IMR-90 (cell line): ENCODE results near the gene UGT2B11. TPM values are rescaled to one million over a fixed set of nuclear protein-coding genes. Genes with fewer than 3 reads are reported as not detected.

Experiments
- ATAC-seq: fragments of 200-7000 bp; cut with Tn5 transposase; 2 replicates; pipeline ENCODE4 v1.9.1; 2020; ENCODE audit warnings: low read depth, mild to moderate bottlenecking, moderate library complexity
- BruUV-seq: library from RNA; stranded (reverse); fragments of 400-500 nt; replicated peaks from 2 replicates; lab custom pipeline; 2021; lab: Mats Ljungman, UMichigan
- CTCF ChIA-PET: fragments of 300-600 bp; formaldehyde crosslinking; extraction: SDS; loops from one replicate; lab custom pipeline; 2021; ENCODE audit warnings: antibody characterized with exemption; lab: Yijun Ruan, JAX
- POLR2A ChIA-PET: fragments of 300-600 bp; sonication (Branson Sonifier 250); formaldehyde crosslinking; loops from one replicate; lab custom pipeline; 2022; ENCODE audit warnings: antibody characterized with exemption; ENCODE audit not compliant: unreplicated experiment; lab: Charles Lee
- DNase-seq: peaks from one replicate; pipeline ENCODE4 v3.0.0; 2013
- H2AFZ ChIP-seq: replicated peaks from 2 replicates; pipeline ENCODE3; 2013; ENCODE audit warnings: low read length, mild to moderate bottlenecking; ENCODE audit not compliant: poor library complexity
- H2AK5ac ChIP-seq: 2 replicates; pipeline ENCODE4 v1.6.1; 2013; ENCODE audit warnings: low read depth, low read length, inconsistent platforms
- H2AK9ac ChIP-seq: replicated peaks from 2 replicates; pipeline ENCODE3; 2013; ENCODE audit warnings: mild to moderate bottlenecking, low read depth, low read length, moderate library complexity; ENCODE audit not compliant: poor library complexity
- H2BK120ac ChIP-seq: 2 replicates; pipeline ENCODE4 v1.6.1; 2013; ENCODE audit warnings: low read depth, low read length, inconsistent platforms
- H2BK15ac ChIP-seq: 3 replicates; pipeline ENCODE4 v1.6.1; 2013; ENCODE audit warnings: low read depth, low read length, inconsistent platforms
- H2BK20ac ChIP-seq: 2 replicates; pipeline ENCODE4 v1.6.1; 2013; ENCODE audit warnings: low read depth, mild to moderate bottlenecking, inconsistent platforms, low read length, moderate library complexity
- H2BK5ac ChIP-seq: 2 replicates; pipeline ENCODE4 v1.6.1; 2013; ENCODE audit warnings: mild to moderate bottlenecking, low read depth, low read length, inconsistent platforms; ENCODE audit not compliant: poor library complexity, severe bottlenecking
- H3K14ac ChIP-seq: replicated peaks from 2 replicates; pipeline ENCODE4 v1.6.1; 2013; ENCODE audit warnings: low read depth, low read length, inconsistent platforms
- H3K18ac ChIP-seq: 2 replicates; pipeline ENCODE4 v1.6.1; 2013; ENCODE audit warnings: low read depth, low read length, control low read depth
- H3K23ac ChIP-seq: 2 replicates; pipeline ENCODE4 v1.6.1; 2013; ENCODE audit warnings: low read depth, low read length, inconsistent platforms
- H3K27ac ChIP-seq: 2 replicates; pipeline ENCODE4 v1.5.1; 2013; ENCODE audit warnings: mild to moderate bottlenecking, control low read depth, low read length; ENCODE audit not compliant: insufficient read depth
- H3K27me3 ChIP-seq: 2 replicates; pipeline ENCODE4 v1.6.1; 2013; ENCODE audit warnings: low read length; ENCODE audit not compliant: control insufficient read depth, insufficient read depth
- H3K36me3 ChIP-seq: 2 replicates; pipeline ENCODE4 v1.6.1; 2013; ENCODE audit warnings: low read length, mixed read lengths; ENCODE audit not compliant: control insufficient read depth, insufficient read depth
- H3K4ac ChIP-seq: 2 replicates; pipeline ENCODE4 v1.6.1; 2013; ENCODE audit warnings: low read depth, low read length, inconsistent platforms
- H3K4me1 ChIP-seq: 2 replicates; pipeline ENCODE4 v1.6.1; 2013; ENCODE audit warnings: low read length, mixed read lengths; ENCODE audit not compliant: control insufficient read depth, insufficient read depth
- H3K4me2 ChIP-seq: 2 replicates; pipeline ENCODE4 v1.6.1; 2013; ENCODE audit warnings: low read depth, mild to moderate bottlenecking, control low read depth, low read length, moderate library complexity
- H3K4me3 ChIP-seq: 2 replicates; pipeline ENCODE4 v1.5.1; 2013; ENCODE audit warnings: low read depth, mild to moderate bottlenecking, control low read depth, low read length, moderate library complexity; ENCODE audit not compliant: insufficient read depth
- H3K56ac ChIP-seq: 2 replicates; pipeline ENCODE4 v1.6.1; 2013; ENCODE audit warnings: low read length, inconsistent platforms; ENCODE audit not compliant: insufficient read depth; ENCODE audit errors: extremely low read depth
- H3K79me1 ChIP-seq, 2 experiments: 2 replicates each; pipeline ENCODE4 v1.6.1; 2013; ENCODE audit warnings: low read length in 2 of 2, inconsistent platforms in 1 of 2, low read depth in 1 of 2
- H3K9ac ChIP-seq: 2 replicates; pipeline ENCODE4 v1.6.1; 2013; ENCODE audit warnings: low read depth, low read length, control low read depth
- H3K9me1 ChIP-seq: 2 replicates; pipeline ENCODE4 v1.6.1; 2013; ENCODE audit warnings: low read length, inconsistent platforms; ENCODE audit not compliant: insufficient read depth
- H3K9me3 ChIP-seq: 2 replicates; pipeline ENCODE4 v1.6.1; 2013; ENCODE audit warnings: low read length; ENCODE audit not compliant: control insufficient read depth, insufficient read depth
- H4K20me1 ChIP-seq: 2 replicates; pipeline ENCODE4 v1.6.1; 2013; ENCODE audit warnings: low read length, inconsistent platforms; ENCODE audit not compliant: insufficient read depth
- H4K5ac ChIP-seq: 2 replicates; pipeline ENCODE4 v1.6.1; 2013; ENCODE audit warnings: mild to moderate bottlenecking, low read depth, low read length, control low read depth
- H4K8ac ChIP-seq, 2 experiments: 2 replicates each; pipeline ENCODE4 v1.6.1; 2013; ENCODE audit warnings: low read depth in 2 of 2, low read length in 2 of 2, control low read depth in 1 of 2, inconsistent platforms in 1 of 2
- H4K91ac ChIP-seq: 2 replicates; pipeline ENCODE4 v1.6.1; 2013; ENCODE audit warnings: low read depth, low read length, inconsistent platforms; ENCODE audit not compliant: insufficient read depth
- BHLHE40 ChIP-seq: fragments of 150-350 bp; IDR thresholded peaks from 2 replicates; pipeline ENCODE4 v1.6.1; 2016; ENCODE audit warnings: mild to moderate bottlenecking, low read depth, low read length
- CTCF ChIP-seq: conservative IDR thresholded peaks from 2 replicates; pipeline ENCODE4 v1.5.1; 2012; ENCODE audit warnings: mild to moderate bottlenecking, low read depth, low read length, improper control_type of control experiment
- MAFK ChIP-seq: IDR thresholded peaks from 2 replicates; pipeline ENCODE4 v1.6.1; 2012; ENCODE audit warnings: low read depth, low read length, improper control_type of control experiment
- MAZ ChIP-seq: IDR thresholded peaks from 2 replicates; pipeline ENCODE4 v1.6.1; 2012; ENCODE audit warnings: low read depth, mild to moderate bottlenecking, low read length, improper control_type of control experiment, moderate library complexity, borderline replicate concordance
- POLR2A ChIP-seq: IDR thresholded peaks from 2 replicates; pipeline ENCODE4 v1.6.1; 2012; ENCODE audit warnings: mild to moderate bottlenecking, low read depth, low read length
- RAD21 ChIP-seq: IDR thresholded peaks from 2 replicates; pipeline ENCODE4 v1.6.1; 2012; ENCODE audit warnings: low read length, improper control_type of control experiment
- WGBS, 2 experiments: methylation state at CpG; one replicate each; pipeline versions ENCODE4 v1.1.5 to v1.1.7; 2013; ENCODE audit warnings: missing lambda C conversion rate in 2 of 2; ENCODE audit not compliant: insufficient read length in 1 of 2; ENCODE audit errors: extremely low coverage in 2 of 2; 5-methylcytosine and 5-hydroxymethylcytosine counted together
- dilution Hi-C: fragments of 300-500 bp; cut with HindIII; formaldehyde crosslinking; loops from one replicate; pipeline ENCODE4 v1.14.3; 2018; ENCODE audit warnings: low sequenced_read_pairs; ENCODE audit not compliant: unreplicated experiment
- in situ Hi-C: fragments of 300-500 bp; cut with MboI; formaldehyde crosslinking; loops from 3 replicates; pipeline ENCODE4 v1.14.3; 2019; ENCODE audit warnings: low sequenced_read_pairs, inconsistent platforms, mixed read lengths
- intact Hi-C: fragments of 100-400 bp; cut with micrococcal nuclease; formaldehyde crosslinking; loops from 2 replicates; pipeline ENCODE4 v1.10.0; 2022
- polyA plus RNA-seq, 3 experiments: library from polyadenylated mRNA; depleted of rRNA; stranded (reverse); fragments of >200 nt; gene quantifications; 2 replicates each; pipeline ENCODE4 v1.2.3, GENCODE V29; 2012; ENCODE audit warnings: low replicate concordance in 1 of 3
- total RNA-seq: library from RNA; depleted of rRNA; stranded (reverse); fragments of >200 nt; gene quantifications from 2 replicates; pipeline ENCODE4 v1.2.3, GENCODE V29; 2012

UGT2B11 gene
- total and polyA plus RNA-seq, 2 of the 4 experiments (the other 2 are of a cell fraction): not detected

DNA sequence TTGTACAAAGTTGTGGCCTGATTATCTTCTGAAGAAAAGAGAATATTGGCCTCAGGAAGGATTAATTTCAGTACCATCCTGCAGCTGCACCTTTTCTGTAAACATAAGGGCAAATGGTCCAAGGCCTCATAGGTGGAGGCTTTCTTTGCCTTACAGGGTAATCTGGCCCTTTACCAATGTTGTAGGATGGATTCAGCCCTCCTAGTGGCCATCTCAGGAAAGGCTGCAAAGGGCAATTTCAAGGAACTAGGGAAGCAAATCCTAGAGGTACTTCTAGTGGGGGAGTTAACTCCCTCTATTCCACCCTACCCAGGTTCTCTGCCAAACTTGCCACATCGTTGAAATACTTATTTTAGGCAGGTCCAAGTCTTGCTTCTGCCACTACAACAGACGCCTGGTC lies 57.6 kb downstream of the UGT2B11 start:
- Histone ChIP-seq H3K9ac (no peak overlapping the region), H2BK5ac (no peak overlapping the region), H2AK9ac (no peak overlapping the region), H4K8ac (no peak overlapping the region), H3K14ac (no peak overlapping the region), H3K36me3 (no peaks in the 10 kb centered on the region), H3K18ac (no peak overlapping the region), H3K27ac (no peak overlapping the region), H4K91ac (no peak overlapping the region), H4K20me1 (no peaks in the 10 kb centered on the region), H2AFZ (no peak overlapping the region), H2BK20ac (no peak overlapping the region), H2AK5ac (no peak overlapping the region), H3K9me3 (no peaks in the 10 kb centered on the region), H3K4me3 (no peak overlapping the region), H2BK15ac (no peak overlapping the region), H3K79me1 (no peaks in the 10 kb centered on the region), H3K9me1 (no peaks in the 10 kb centered on the region), H4K5ac (no peak overlapping the region), H3K4ac (no peak overlapping the region), H3K56ac (no peak overlapping the region), H3K27me3 (no peaks in the 10 kb centered on the region), H3K4me1 (no peaks in the 10 kb centered on the region), H3K4me2 (no peak overlapping the region), H3K23ac (no peak overlapping the region), H2BK120ac (no peak overlapping the region)
- ChIA-PET POLR2A (no interaction called here), CTCF (interaction anchor here (0.5 kb wide), 1 partner anchor 669 kb away, joined by 5 read pairs; no protein-coding TSS in a partner anchor)
- no CpG with 5 or more reads among the region's 2 CpGs for WGBS, 2 experiments
- no TSS peak for BruUV-seq
- DNase-seq (no peak), ATAC-seq (no peak)
- intact Hi-C loops: no loop called here
- TF ChIP-seq CTCF (peak; percentile 33; the same call in 1 of the 2 replicates), MAFK (no peak), MAZ (no peak), RAD21 (peak; percentile 34), POLR2A (no peak), BHLHE40 (no peak)
- in situ Hi-C loops: loop anchor here (25.0 kb wide), 1 partner anchor 895 kb away; no protein-coding TSS in a partner anchor
- dilution Hi-C loops: no loop called here
